Ovary (tissue), 10 donors: ENCODE measurements around the gene TMC6. TPM values are rescaled to one million over a fixed set of nuclear protein-coding genes. Genes with fewer than 3 reads are reported as not detected.

Experiments used
- DNase-seq, 5 donors: peaks; one replicate each; pipeline ENCODE4 v3.0.0-alpha.2; 2019 to 2020
- H3K27ac ChIP-seq, 2 donors: fragments of 200-600 bp; one replicate each; pipeline versions ENCODE4 v1.5.1 to v1.8.0; 2019 to 2022
- H3K27me3 ChIP-seq: fragments of 200-600 bp; one replicate; pipeline ENCODE4 v1.8.0; 2022
- H3K36me3 ChIP-seq: fragments of 200-600 bp; sonication (generic); one replicate; pipeline ENCODE4 v1.5.1; 2019
- H3K4me1 ChIP-seq: one replicate; pipeline ENCODE4 v1.8.1; 2013; ENCODE audit warnings: mild to moderate bottlenecking, moderate library complexity; ENCODE audit not compliant: insufficient read depth
- H3K4me3 ChIP-seq: fragments of 200-600 bp; sonication (generic); one replicate; pipeline ENCODE4 v1.5.1; 2017
- H3K9me3 ChIP-seq, 2 donors: fragments of 200-600 bp in 1 of 2; sonication (generic) in 1 of 2; one replicate each; pipeline versions ENCODE4 v1.5.1 to v1.8.1; 2013 to 2019; ENCODE audit warnings: mild to moderate bottlenecking in 1 of 2, moderate library complexity in 1 of 2
- EP300 ChIP-seq: sonication (generic); formaldehyde crosslinking; IDR thresholded peaks from one replicate; pipeline ENCODE4 v1.6.1; 2017; ENCODE audit warnings: antibody characterized with exemption
- POLR2A ChIP-seq: fragments of 450-650 bp; IDR thresholded peaks from one replicate; pipeline ENCODE4 v1.6.1; 2017; ENCODE audit warnings: antibody characterized with exemption, mild to moderate bottlenecking, moderate library complexity
- WGBS, 3 donors: extraction: QIAGEN DNeasy Blood & Tissue Kit in 1 of 3; methylation state at CpG; one replicate each; pipeline versions ENCODE4 v1.1.5 to v1.1.7; 2013 to 2017; 5-methylcytosine and 5-hydroxymethylcytosine counted together
- intact Hi-C, 4 donors: fragments of 100-400 bp; cut with DNase I; formaldehyde crosslinking; loops; one replicate each; pipeline versions ENCODE4 v1.11.0 to v1.15.1; 2022 to 2023
- long read RNA-seq, 3 donors: library from polyadenylated mRNA in 2 of 3; unstranded in 2 of 3; transcript quantifications; one replicate each; pipeline ENCODE4 v2.0.0 and lab custom pipeline, GENCODE V29; 2021 to 2026
- polyA plus RNA-seq, 2 donors: library from polyadenylated mRNA; stranded (reverse); fragments of 200-250 nt in 1 of 2; fragments of 350-450 nt in 1 of 2; fragmentation: Illumina TruSeq in 1 of 2; extraction: RNeasy Lipid Tissue Mini Kit (QIAGEN cat#74804) in 1 of 2; gene quantifications; one replicate each; pipeline ENCODE4 v1.2.3, GENCODE V29; 2013 to 2014
- total RNA-seq, 7 donors: library from RNA; depleted of rRNA in 2 of 7; stranded (reverse); fragments of >200 nt in 2 of 7; fragmentation: NEBNext Ultra II Directional in 3 of 7; extraction: Animal tissue kit (Norgen Biotek cat#: 25700) in 3 of 7; gene quantifications; one replicate each; pipeline versions ENCODE4 v1.1.0 to v1.2.4, GENCODE V29; 2016 to 2023
- TF ChIP-seq, protein P1 (sequence below), 3 donors: fragments of 450-650 bp in 2 of 3; fragments of 200-600 bp in 1 of 3; IDR thresholded peaks; one replicate each; pipeline versions ENCODE4 v1.5.1 to v1.8.0; 2016 to 2022; ENCODE audit warnings: antibody characterized with exemption in 3 of 3, mild to moderate bottlenecking in 1 of 3
- donor health status: DM: no; HTN: no; CAD: no; lungs with moderate emphysema.
- donor health status: DM: no; HTN: no; CAD: no.
- donor health status: Bipolar disorder and iron deficiency.
- donor health status: DM: yes; HTN: yes; CAD: no.
- donor health status: DM: no; HTN: no; CAD: no.
- donor health status: DM: yes; HTN: yes; CAD: no.

Gene TMC6, protein sequence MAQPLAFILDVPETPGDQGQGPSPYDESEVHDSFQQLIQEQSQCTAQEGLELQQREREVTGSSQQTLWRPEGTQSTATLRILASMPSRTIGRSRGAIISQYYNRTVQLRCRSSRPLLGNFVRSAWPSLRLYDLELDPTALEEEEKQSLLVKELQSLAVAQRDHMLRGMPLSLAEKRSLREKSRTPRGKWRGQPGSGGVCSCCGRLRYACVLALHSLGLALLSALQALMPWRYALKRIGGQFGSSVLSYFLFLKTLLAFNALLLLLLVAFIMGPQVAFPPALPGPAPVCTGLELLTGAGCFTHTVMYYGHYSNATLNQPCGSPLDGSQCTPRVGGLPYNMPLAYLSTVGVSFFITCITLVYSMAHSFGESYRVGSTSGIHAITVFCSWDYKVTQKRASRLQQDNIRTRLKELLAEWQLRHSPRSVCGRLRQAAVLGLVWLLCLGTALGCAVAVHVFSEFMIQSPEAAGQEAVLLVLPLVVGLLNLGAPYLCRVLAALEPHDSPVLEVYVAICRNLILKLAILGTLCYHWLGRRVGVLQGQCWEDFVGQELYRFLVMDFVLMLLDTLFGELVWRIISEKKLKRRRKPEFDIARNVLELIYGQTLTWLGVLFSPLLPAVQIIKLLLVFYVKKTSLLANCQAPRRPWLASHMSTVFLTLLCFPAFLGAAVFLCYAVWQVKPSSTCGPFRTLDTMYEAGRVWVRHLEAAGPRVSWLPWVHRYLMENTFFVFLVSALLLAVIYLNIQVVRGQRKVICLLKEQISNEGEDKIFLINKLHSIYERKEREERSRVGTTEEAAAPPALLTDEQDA
- total RNA-seq: 10 to 100 TPM in 4 of 7 donors, 1 to 10 TPM in 3; 7.2 to 26.8 (median 17.4) TPM
- polyA plus RNA-seq: 1 to 10 TPM; 1.2 to 7.2 TPM
- long read RNA-seq, donor 1, partial matches to known transcripts: 8 of 10 reads
- long read RNA-seq, donor 1, other reads (novel, unspliced or antisense): 2 of 10 reads
- long read RNA-seq, donor 2: 0 reads
- long read RNA-seq, donor 3, full-length matches to known transcripts: 9 of 22 reads
- long read RNA-seq, donor 3, partial matches to known transcripts: 3 of 22 reads
- long read RNA-seq, donor 3, other reads (novel, unspliced or antisense): 10 of 22 reads

DNA sequence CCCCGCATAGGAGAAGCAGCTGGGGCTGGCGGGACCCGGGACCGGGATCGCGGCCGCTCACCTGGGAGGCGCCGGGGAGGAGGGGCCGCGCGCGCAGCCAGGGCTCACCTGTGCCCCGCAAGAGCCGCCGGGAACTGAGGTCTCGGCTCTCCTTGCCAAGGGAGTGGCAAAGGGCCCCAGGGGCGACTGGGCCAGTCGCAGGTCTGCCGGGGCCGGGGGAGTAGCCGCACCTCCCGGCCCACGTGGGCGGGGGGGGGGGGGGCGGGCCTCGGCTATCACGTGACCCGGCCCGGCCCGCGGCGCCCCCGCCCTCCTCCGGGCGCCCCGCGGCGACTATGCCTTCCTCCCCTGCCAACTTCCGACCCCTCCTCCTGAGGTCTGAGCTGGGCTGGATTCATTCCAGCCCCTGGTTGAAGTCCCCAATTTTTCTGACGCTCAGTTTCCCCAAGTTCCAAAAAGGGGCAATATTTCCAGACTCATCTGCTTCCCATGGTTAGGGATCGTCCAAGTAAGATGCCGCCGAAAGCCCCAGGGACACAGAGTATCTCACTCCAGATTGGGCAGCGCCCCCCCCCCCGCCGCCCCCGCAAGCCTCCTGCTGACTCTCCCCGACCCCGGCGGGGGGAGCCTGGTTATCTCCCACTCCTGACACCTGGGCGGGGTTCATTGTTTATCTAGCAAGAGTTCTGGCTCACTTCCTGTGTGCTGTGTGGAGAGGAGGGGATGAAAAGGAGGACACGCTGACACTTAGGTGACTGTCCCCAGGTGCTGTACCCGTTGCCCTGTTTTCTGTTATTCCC lies at the start of gene TMC6:
TMC6 (minus strand) TSS at position 205 of the 800 bp plus-strand sequence. CDS start 1,923 bp downstream, outside the sequence.
- WGBS, 3 donors: 3 to 7% (median 3%) methylated on average over 23 to 51 of the region's 54 CpGs
- Histone ChIP-seq H3K4me1 (no peaks in the 10 kb centered on the region), H3K27ac (no peak within 1 kb of the TSS), H3K9me3 (no peaks in the 10 kb centered on the region), H3K36me3 (no peaks in the 10 kb centered on the region), H3K27me3 (no peaks in the 10 kb centered on the region), H3K4me3 (peak within 1 kb of the TSS; percentile 46)
- peak in 1 of 5 donors; percentile 29 for DNase-seq
- TF ChIP-seq POLR2A (no peak), EP300 (no peak)
- TF ChIP-seq, protein P1, sequence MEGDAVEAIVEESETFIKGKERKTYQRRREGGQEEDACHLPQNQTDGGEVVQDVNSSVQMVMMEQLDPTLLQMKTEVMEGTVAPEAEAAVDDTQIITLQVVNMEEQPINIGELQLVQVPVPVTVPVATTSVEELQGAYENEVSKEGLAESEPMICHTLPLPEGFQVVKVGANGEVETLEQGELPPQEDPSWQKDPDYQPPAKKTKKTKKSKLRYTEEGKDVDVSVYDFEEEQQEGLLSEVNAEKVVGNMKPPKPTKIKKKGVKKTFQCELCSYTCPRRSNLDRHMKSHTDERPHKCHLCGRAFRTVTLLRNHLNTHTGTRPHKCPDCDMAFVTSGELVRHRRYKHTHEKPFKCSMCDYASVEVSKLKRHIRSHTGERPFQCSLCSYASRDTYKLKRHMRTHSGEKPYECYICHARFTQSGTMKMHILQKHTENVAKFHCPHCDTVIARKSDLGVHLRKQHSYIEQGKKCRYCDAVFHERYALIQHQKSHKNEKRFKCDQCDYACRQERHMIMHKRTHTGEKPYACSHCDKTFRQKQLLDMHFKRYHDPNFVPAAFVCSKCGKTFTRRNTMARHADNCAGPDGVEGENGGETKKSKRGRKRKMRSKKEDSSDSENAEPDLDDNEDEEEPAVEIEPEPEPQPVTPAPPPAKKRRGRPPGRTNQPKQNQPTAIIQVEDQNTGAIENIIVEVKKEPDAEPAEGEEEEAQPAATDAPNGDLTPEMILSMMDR (IDR thresholded peaks at IDR 0.05): no peak
- intact Hi-C loops: loop anchor here in 1 of 4 donors (10.0 kb wide), 1 partner anchor 246 kb away; the partner anchor contains the start of gene PGS1

DNA sequence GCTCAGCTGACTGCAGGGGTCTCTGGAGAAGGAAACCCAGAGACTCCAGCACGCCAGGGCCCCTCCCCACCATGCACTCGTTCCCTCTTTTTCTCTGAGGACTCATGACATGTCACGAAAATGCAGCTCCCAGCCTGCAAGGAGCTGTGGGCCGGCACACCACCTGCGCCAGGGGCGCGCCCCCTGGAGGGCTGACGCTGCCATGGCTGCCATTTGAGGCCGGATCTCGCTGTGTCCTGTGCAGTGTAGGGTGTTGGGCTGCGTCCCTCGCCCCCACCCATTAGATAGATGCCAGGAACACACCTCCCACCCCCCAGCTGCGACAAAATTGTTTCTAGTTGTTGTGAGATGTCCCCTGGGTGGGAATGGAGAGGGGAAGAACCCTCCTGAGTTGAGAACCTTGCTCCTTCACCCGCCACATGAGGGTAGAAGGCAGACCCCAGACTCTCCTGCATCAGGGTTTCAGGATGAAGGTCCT lies 48.0 kb upstream of the TMC6 start:
- TF ChIP-seq, protein P1 (IDR thresholded peaks at IDR 0.05): peak; percentile 67 to 77 (median 68)
- TF ChIP-seq EP300: no peak
- no peak for TF ChIP-seq POLR2A

DNA sequence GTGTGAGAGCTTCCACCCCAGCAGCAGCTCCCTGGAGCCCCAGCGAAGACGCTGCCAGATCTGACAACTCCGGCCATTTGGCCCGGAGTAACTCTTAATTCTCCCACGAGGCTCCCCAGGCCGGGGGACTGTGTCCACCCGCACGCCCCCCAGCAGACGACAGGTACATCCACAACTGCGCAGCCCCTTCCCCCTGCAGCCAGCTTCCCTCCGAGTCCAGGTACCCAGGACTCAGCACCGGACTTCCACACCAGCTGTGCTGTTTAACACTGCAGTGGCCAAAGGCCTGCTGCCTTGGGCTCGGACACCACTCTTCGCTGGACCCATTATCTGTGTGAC lies 47.1 kb upstream of the TMC6 start:
- Histone ChIP-seq H3K27ac (no peak overlapping the region), H3K27me3 (no peaks in the 10 kb centered on the region), H3K9me3 (no peaks in the 10 kb centered on the region), H3K36me3 (no peaks in the 10 kb centered on the region), H3K4me1 (peaks cover 24% of the 10 kb centered on the region), H3K4me3 (no peak overlapping the region)
- TF ChIP-seq, protein P1 (IDR thresholded peaks at IDR 0.05): no peak
- TF ChIP-seq POLR2A: no peak
- TF ChIP-seq EP300: no peak
- no peak for DNase-seq
- intact Hi-C loops: loop anchor here in 2 of 4 donors (5.0 kb wide), 1 partner anchor 63 kb away; no protein-coding TSS in a partner anchor
- 62 to 73% (median 71%) methylated on average over 14 of the region's 14 CpGs for WGBS, 3 donors

More for the DNA sequence above, 48.0 kb upstream of the TMC6 start:
- H3K4me1 ChIP-seq: peaks cover 28% of the 10 kb centered on the region
- WGBS, 3 donors: 26 to 47% (median 46%) methylated on average over 14 of the region's 14 CpGs
- no peaks in the 10 kb centered on the region for H3K36me3 ChIP-seq
- H3K4me3 ChIP-seq: no peak overlapping the region
- intact Hi-C loops: loop anchor here (1.0 to 5.0 kb wide), 3 partner anchors 64 kb away; no protein-coding TSS in a partner anchor
- H3K27me3 ChIP-seq: no peaks in the 10 kb centered on the region
- H3K27ac ChIP-seq: no peak overlapping the region
- H3K9me3 ChIP-seq: no peaks in the 10 kb centered on the region
- DNase-seq: peak; percentile 58 to 83 (median 75)
